ENCODE data around the gene COL19A1. TPM values are rescaled to one million over a fixed set of nuclear protein-coding genes. Genes with fewer than 3 reads are reported as not detected.
"Not testable (repeated sequence)": the region's sequence is repeated elsewhere in the genome, so short reads cannot be mapped to it uniquely, and the experiment has no call there.

The COL19A1 gene
- total RNA-seq, 1 donor from 2014 or later, result 0.49 TPM

DNA sequence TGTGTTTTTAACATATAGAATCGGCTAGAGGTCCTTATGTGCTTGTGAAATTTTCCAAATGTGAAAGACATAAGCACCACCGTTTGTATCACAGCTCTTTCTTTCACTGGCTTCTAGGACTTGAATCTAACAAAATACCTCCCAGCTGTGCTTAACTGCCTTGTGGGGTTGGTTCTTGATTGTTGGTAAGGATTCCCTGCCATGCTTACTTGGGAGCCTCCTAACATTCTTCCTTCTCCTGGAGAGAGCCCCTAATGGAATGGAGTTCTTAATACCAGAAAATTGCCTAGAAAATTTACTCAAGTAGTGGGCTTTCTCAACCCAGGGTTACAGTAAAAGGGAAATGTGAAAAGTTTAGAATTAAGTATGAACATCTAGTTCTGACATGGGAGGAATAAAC, 121.2 kb downstream of the COL19A1 start:
- Histone ChIP-seq H3K27me3 (no peaks in the 10 kb centered on the region), H3K27ac (no peak overlapping the region), H3K4me1 (no peaks in the 10 kb centered on the region), H3K4me3 (no peak overlapping the region), H3K36me3 (no peaks in the 10 kb centered on the region), H3K9me3 (no peaks in the 10 kb centered on the region)
- intact Hi-C loops (cut with DNase I), result no loop called here
- TF ChIP-seq POLR2AphosphoS5 (IDR thresholded peaks at IDR 0.05; ENCODE audit: insufficient read depth in 1 of 2, low read depth in 1 of 2), result no peak
- TF ChIP-seq, protein P1, sequence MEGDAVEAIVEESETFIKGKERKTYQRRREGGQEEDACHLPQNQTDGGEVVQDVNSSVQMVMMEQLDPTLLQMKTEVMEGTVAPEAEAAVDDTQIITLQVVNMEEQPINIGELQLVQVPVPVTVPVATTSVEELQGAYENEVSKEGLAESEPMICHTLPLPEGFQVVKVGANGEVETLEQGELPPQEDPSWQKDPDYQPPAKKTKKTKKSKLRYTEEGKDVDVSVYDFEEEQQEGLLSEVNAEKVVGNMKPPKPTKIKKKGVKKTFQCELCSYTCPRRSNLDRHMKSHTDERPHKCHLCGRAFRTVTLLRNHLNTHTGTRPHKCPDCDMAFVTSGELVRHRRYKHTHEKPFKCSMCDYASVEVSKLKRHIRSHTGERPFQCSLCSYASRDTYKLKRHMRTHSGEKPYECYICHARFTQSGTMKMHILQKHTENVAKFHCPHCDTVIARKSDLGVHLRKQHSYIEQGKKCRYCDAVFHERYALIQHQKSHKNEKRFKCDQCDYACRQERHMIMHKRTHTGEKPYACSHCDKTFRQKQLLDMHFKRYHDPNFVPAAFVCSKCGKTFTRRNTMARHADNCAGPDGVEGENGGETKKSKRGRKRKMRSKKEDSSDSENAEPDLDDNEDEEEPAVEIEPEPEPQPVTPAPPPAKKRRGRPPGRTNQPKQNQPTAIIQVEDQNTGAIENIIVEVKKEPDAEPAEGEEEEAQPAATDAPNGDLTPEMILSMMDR (IDR thresholded peaks at IDR 0.05), result no peak
- TF ChIP-seq POLR2A (IDR thresholded peaks at IDR 0.05), result no peak
- no peak for DNase-seq (ENCODE audit: extremely low spot score in 2 of 2)

DNA sequence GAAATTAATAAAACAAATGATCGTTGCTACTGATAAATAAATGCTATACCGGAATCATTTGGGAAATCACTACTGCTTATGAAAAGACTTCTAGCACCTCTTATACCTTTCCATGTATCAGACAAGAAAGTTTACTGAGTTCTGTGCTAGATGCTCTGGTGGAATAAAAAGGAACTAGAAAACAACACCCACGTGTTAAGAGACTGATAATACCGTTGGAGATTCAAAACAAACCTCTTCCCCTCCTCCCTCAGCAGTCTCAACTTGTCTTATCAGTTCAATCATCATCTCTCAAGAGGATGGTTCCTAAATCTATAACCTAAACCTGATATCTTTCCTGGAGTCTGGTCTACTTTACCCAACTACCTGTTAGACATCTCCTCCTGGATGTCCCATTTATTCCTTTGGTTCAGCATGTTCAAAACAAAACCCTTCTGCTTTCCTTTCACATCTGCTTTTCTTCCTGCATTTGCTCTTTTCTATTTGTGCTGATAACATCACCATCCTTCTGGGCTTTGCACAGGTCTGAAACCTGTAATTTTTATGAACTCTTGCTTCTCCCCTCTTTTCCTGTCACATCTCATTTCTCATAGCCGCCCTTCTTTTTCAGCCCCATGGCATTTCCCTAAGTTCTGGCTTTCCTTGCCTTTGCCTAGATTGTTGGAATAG, 122.2 kb downstream of the COL19A1 start:
- intact Hi-C loops (cut with DNase I), result no loop called here
- TF ChIP-seq POLR2A (IDR thresholded peaks at IDR 0.05) (no peak), POLR2AphosphoS5 (IDR thresholded peaks at IDR 0.05; ENCODE audit: insufficient read depth in 1 of 2, low read depth in 1 of 2) (no peak)
- TF ChIP-seq, protein P1 (IDR thresholded peaks at IDR 0.05), result no peak
- DNase-seq (ENCODE audit: extremely low spot score in 2 of 2), result no peak
- Histone ChIP-seq H3K27ac (no peak overlapping the region), H3K36me3 (no peaks in the 10 kb centered on the region), H3K9me3 (no peaks in the 10 kb centered on the region), H3K27me3 (no peaks in the 10 kb centered on the region), H3K4me3 (no peak overlapping the region), H3K4me1 (no peaks in the 10 kb centered on the region)

DNA sequence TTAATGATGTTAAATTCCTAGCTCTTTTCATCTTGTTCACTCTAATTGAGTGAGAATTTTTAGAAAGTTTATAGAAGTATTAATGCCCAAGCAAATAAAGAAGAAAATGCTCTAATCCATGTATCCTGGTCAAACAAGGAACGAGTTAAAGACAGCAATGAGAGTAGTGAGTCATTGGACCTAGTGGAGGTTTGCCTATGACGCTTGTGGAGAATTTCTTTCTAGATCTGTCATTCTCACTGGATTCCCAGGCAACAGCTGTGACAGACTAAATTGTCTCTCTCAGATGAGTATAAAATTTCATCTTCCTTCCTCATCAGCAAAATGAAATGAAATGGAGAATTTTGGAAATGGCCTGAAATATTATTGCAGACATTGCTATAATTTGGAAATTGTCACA, 127.9 kb downstream of the COL19A1 start:
- Histone ChIP-seq H3K27ac (no peak overlapping the region), H3K36me3 (no peaks in the 10 kb centered on the region), H3K27me3 (no peaks in the 10 kb centered on the region), H3K9me3 (no peaks in the 10 kb centered on the region), H3K4me3 (no peak overlapping the region), H3K4me1 (no peaks in the 10 kb centered on the region)
- DNase-seq (ENCODE audit: extremely low spot score in 2 of 2), result no peak
- no peak for TF ChIP-seq POLR2AphosphoS5 (IDR thresholded peaks at IDR 0.05; ENCODE audit: insufficient read depth in 1 of 2, low read depth in 1 of 2)
- TF ChIP-seq POLR2A (IDR thresholded peaks at IDR 0.05), result no peak
- TF ChIP-seq, protein P1 (IDR thresholded peaks at IDR 0.05), result no peak
- intact Hi-C loops (cut with DNase I), result no loop called here

DNA sequence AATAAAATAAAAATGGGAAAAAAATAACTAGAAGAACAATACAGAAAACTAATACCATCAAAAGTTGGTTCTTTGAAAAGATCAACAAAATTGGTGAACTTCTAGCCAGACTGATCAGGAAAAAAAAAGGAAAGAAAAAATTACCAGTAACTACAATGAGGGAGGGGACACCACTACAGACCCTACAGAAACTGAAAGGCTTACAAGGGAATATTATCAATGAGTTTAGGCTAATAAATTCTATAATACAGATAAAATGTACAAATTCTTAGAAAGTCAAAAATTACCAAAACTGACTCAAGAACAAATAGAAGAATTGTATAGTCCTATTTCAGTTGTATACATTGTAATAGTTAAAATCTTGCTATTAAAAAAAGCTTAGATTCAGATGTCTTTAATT, 141.8 kb downstream of the COL19A1 start:
- DNase-seq (ENCODE audit: extremely low spot score in 2 of 2), result no peak
- Histone ChIP-seq H3K4me3 (no peak overlapping the region), H3K4me1 (no peaks in the 10 kb centered on the region), H3K9me3 (no peaks in the 10 kb centered on the region), H3K36me3 (no peaks in the 10 kb centered on the region), H3K27me3 (no peaks in the 10 kb centered on the region), H3K27ac (no peak overlapping the region)
- intact Hi-C loops (cut with DNase I), result no loop called here
- TF ChIP-seq, protein P1 (IDR thresholded peaks at IDR 0.05), result no peak
- TF ChIP-seq POLR2A (IDR thresholded peaks at IDR 0.05), result no peak
- no peak for TF ChIP-seq POLR2AphosphoS5 (IDR thresholded peaks at IDR 0.05; ENCODE audit: insufficient read depth in 1 of 2, low read depth in 1 of 2)

DNA sequence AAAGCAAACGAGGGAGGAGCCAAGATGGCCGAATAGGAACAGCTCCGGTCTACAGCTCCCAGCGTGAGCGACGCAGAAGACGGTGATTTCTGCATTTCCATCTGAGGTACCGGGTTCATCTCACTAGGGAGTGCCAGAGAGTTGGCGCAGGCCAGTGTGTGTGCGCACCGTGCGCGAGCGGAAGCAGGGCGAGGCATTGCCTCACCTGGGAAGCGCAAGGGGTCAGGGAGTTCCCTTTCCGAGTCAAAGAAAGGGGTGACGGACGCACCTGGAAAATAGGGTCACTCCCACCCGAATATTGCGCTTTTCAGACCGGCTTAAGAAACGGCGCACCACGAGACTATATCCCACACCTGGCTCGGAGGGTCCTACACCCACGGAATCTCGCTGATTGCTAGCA, 144.0 kb downstream of the COL19A1 start:
- H3K4me3 ChIP-seq; H3K9me3 ChIP-seq; DNase-seq (ENCODE audit: extremely low spot score in 2 of 2); H3K27ac ChIP-seq; H3K36me3 ChIP-seq; H3K27me3 ChIP-seq; intact Hi-C loops (cut with DNase I); H3K4me1 ChIP-seq: not testable (repeated sequence)

DNA sequence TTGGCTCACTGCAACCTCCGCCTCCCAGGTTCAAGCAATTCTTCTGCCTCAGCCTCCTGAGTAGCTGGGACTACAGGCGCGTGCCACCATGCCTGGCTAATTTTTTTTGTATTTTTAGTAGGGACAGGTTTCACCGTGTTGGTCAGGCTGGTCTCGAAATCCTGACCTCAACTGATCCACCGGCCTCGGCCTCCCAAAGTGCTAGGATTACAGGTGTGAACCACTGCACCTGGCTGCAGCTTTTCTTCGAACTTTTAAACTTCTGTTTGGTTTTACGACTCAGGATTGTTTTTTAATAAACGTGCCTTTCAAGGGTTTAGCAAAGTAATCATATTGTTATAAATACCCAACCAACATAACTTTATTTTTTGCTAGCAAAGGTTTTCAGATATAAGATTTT, 156.8 kb downstream of the COL19A1 start:
- H3K27me3 ChIP-seq; H3K36me3 ChIP-seq; H3K9me3 ChIP-seq; H3K4me1 ChIP-seq; H3K4me3 ChIP-seq; DNase-seq (ENCODE audit: extremely low spot score in 2 of 2); intact Hi-C loops (cut with DNase I); H3K27ac ChIP-seq: not testable (repeated sequence)

Measured in vagina (tissue), 2 donors.